Left lung (tissue), 10 donors: ENCODE data around the gene CD59. TPM values are rescaled to one million over a fixed set of nuclear protein-coding genes. Genes with fewer than 3 reads are reported as not detected.

Source experiments
- ATAC-seq: fragments of 200-7000 bp; cut with Tn5 transposase; one replicate; pipeline ENCODE4 v1.9.1; 2020; ENCODE audit warnings: moderate library complexity
- DNase-seq, 4 donors: peaks; one replicate each; pipeline ENCODE4 v3.0.0-alpha.2; 2013 to 2020
- H3K27ac ChIP-seq, 2 donors: fragments of 200-600 bp; sonication (generic) in 1 of 2; one replicate each; pipeline versions ENCODE4 v1.5.0 to v1.8.0; 2020 to 2021
- H3K27me3 ChIP-seq, 2 donors: fragments of 200-600 bp; sonication (generic) in 1 of 2; one replicate each; pipeline versions ENCODE4 v1.5.0 to v1.8.0; 2020 to 2021
- H3K36me3 ChIP-seq, 2 donors: fragments of 200-600 bp; sonication (generic) in 1 of 2; one replicate each; pipeline versions ENCODE4 v1.5.0 to v1.8.0; 2020 to 2021
- H3K4me1 ChIP-seq, 2 donors: fragments of 200-600 bp; one replicate each; pipeline ENCODE4 v1.8.0; 2021
- H3K4me3 ChIP-seq, 2 donors: fragments of 200-600 bp; sonication (generic) in 1 of 2; one replicate each; pipeline versions ENCODE4 v1.5.0 to v1.8.0; 2020 to 2021; ENCODE audit warnings: mild to moderate bottlenecking in 1 of 2
- H3K9me3 ChIP-seq, 2 donors: fragments of 200-600 bp; sonication (generic) in 1 of 2; one replicate each; pipeline versions ENCODE4 v1.5.0 to v1.8.0; 2020 to 2021
- intact Hi-C, 2 donors: fragments of 100-400 bp; cut with DNase I; formaldehyde crosslinking; loops; one replicate each; pipeline versions ENCODE4 v1.11.2 to v1.14.2; 2022
- polyA plus RNA-seq, 6 donors: library from polyadenylated mRNA; unstranded; fragments of 120-200 nt; gene quantifications; one replicate each; pipeline ENCODE4 v1.2.1, GENCODE V29; 2013; ENCODE audit not compliant: insufficient read length in 6 of 6
- total RNA-seq, 2 donors: library from RNA; stranded (reverse); fragmentation: NEBNext Ultra II Directional; extraction: Animal tissue kit (Norgen Biotek cat#: 25700); gene quantifications; one replicate each; pipeline ENCODE4 v1.2.1, GENCODE V29; 2021
- TF ChIP-seq, protein P1 (sequence below), 2 donors: fragments of 200-600 bp; sonication (generic) in 1 of 2; IDR thresholded peaks; one replicate each; pipeline versions ENCODE4 v1.5.0 to v1.8.0; 2021; ENCODE audit warnings: antibody characterized with exemption in 2 of 2
- donor health status: DM: no; HTN: yes; CAD: no.
- donor health status: DM: no; HTN: no; CAD: no.

Gene CD59
- total and polyA plus RNA-seq, 8 donors = 190 to 1,244 (median 226) TPM

DNA sequence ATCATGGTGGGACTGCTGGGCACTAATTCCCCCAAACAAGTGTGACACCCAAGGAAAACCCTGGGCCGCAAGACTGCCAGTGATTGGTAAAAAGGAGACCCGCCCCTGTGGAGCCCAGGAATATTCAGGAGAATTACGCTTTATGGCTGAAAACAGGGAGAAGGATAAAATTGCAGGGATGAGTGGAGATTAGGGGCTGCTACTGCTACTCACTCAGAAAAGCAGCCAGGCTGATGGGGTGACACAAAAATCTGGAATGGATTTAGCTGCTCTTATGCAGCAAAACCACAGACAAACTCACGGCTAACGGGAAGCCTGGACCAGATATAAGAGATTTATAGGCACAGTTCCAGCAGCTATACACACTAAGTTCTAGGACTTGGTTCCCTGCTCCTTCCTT lies 42.5 kb upstream of the CD59 start:
- peak in 2 of 4 donors; percentile 39 to 79 for DNase-seq
- TF ChIP-seq, protein P1, sequence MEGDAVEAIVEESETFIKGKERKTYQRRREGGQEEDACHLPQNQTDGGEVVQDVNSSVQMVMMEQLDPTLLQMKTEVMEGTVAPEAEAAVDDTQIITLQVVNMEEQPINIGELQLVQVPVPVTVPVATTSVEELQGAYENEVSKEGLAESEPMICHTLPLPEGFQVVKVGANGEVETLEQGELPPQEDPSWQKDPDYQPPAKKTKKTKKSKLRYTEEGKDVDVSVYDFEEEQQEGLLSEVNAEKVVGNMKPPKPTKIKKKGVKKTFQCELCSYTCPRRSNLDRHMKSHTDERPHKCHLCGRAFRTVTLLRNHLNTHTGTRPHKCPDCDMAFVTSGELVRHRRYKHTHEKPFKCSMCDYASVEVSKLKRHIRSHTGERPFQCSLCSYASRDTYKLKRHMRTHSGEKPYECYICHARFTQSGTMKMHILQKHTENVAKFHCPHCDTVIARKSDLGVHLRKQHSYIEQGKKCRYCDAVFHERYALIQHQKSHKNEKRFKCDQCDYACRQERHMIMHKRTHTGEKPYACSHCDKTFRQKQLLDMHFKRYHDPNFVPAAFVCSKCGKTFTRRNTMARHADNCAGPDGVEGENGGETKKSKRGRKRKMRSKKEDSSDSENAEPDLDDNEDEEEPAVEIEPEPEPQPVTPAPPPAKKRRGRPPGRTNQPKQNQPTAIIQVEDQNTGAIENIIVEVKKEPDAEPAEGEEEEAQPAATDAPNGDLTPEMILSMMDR (IDR thresholded peaks at IDR 0.05) = no peak
- Histone ChIP-seq H3K36me3 (no peaks in the 10 kb centered on the region), H3K27ac (no peak overlapping the region), H3K9me3 (no peaks in the 10 kb centered on the region), H3K4me1 (peaks cover 0 to 8% of the 10 kb centered on the region in 2 donors), H3K27me3 (peaks cover 0 to 38% of the 10 kb centered on the region in 2 donors), H3K4me3 (no peak overlapping the region)
- ATAC-seq = no peak
- intact Hi-C loops = no loop called here

DNA sequence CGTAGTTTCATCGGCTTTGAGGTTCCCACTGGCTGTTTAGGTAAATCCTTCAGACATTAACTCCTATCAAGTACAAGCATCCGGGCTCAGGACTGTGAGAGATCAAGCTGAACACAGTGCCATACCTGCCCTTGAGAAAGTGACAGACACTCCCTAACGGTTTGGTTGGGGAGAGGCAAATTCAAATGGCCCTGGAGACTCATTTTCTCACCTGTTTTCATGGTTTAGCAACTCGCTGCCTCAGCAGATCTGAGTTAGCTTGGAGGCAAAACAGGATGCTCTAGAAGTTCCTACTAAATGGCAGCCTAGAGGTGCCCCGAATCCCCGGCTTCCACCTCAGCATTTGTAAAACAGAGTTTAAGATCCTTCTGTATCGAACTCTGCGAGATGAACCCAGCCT lies 41.7 kb upstream of the CD59 start:
- no peak for ATAC-seq
- Histone ChIP-seq H3K27me3 (peaks cover 0 to 38% of the 10 kb centered on the region in 2 donors), H3K4me1 (peaks cover 1 to 15% of the 10 kb centered on the region in 2 donors), H3K36me3 (no peaks in the 10 kb centered on the region), H3K27ac (no peak overlapping the region), H3K4me3 (no peak overlapping the region), H3K9me3 (no peaks in the 10 kb centered on the region)
- no peak for DNase-seq
- intact Hi-C loops = no loop called here
- TF ChIP-seq, protein P1 (IDR thresholded peaks at IDR 0.05) = no peak

DNA sequence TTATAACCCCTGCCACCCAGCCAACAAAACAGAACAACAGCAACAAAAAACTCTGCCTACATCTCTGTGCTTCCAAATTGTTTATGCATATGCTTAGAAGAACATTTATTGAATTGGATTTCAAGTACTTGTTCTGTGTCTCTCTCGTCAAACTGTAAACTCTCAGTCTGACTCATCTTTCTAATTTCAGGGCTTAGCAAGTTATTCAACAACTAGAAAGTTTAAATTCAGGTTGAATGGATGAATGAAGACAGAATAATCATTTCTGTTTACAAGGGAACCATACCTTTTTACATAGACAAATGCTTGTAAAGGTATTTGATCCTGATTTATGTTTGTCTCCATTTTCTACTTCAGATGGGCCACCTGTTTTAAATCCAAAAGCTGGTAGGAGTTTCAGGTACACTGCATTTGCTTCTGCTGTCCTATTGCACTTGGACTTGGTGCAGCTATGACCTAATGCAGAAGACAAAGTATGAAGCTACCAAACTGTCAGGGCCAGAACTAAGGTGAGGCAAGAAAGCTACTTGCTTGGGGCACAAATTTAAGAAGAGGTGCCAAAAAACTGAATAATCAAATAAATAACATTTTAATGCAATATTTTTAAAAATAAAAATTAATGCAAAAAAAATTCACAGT lies 39.7 kb upstream of the CD59 start:
- intact Hi-C loops = no loop called here
- no peaks in the 10 kb centered on the region for H3K9me3 ChIP-seq
- peaks cover 4 to 22% of the 10 kb centered on the region in 2 donors for H3K4me1 ChIP-seq
- TF ChIP-seq, protein P1 (IDR thresholded peaks at IDR 0.05) = no peak
- H3K27me3 ChIP-seq = peaks cover 0 to 38% of the 10 kb centered on the region in 2 donors
- no peak overlapping the region for H3K4me3 ChIP-seq
- ATAC-seq (no peak), DNase-seq (no peak)
- H3K36me3 ChIP-seq = no peaks in the 10 kb centered on the region
- H3K27ac ChIP-seq = no peak overlapping the region

DNA sequence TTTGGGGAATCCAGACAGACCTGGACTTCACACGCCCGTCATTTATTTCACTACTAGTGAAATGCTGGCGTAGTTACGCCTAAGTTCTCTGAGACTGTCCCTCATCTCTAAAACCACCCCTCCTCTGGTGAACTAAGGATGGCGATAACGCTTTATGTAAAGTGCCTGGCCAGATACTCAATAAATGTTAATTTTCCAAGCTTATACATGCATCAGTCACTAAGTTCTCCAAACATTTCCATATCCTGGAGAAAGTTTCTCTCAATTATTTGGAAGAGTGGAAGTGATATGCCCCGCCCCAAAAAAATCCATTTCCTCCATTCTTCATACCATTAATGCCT lies 39.2 kb upstream of the CD59 start:
- Histone ChIP-seq H3K4me1 (peaks cover 4 to 22% of the 10 kb centered on the region in 2 donors), H3K4me3 (no peak overlapping the region), H3K27ac (no peak overlapping the region), H3K36me3 (peaks cover 0 to under 1% of the 10 kb centered on the region in 2 donors), H3K9me3 (no peaks in the 10 kb centered on the region), H3K27me3 (peaks cover 0 to 35% of the 10 kb centered on the region in 2 donors)
- no peak for ATAC-seq
- intact Hi-C loops = no loop called here
- DNase-seq = no peak
- TF ChIP-seq, protein P1 (IDR thresholded peaks at IDR 0.05) = no peak

DNA sequence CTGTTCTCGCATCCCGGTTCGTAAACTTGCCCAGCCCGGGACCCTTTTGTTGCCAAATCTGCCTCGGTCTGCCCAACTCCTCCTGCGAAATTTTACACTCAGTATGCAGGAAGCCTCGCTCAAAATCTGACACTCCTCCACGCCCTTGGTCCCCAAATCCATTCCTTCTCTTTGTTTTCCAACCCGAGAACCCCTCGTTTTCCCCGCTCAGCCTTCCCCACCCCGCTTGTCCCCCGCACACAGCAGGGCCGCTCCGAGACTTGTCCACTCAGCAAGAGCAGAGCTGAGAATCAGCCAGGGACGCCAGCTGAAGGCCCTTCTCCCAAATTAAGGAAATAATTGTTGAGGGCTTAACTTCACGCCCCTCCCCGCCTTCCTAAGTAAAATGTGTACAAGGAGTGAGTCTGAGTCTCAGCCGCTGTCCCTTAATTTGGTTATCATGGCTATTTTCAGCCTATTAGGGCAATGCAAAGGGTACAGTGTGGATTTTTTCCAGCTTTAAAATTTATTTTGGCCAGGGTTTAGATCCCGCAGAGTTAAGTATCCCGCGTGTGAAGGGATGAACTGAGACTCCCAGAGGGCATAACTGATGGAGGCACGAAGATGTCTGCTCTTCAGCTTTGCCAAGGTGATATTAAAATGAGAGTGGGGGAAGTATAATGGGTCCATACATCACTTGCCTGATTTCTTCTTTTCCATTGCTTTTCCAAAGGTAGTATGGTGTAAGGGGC lies 38.7 kb upstream of the CD59 start:
- ATAC-seq = peak; percentile 21
- Histone ChIP-seq H3K4me1 (peaks cover 4 to 22% of the 10 kb centered on the region in 2 donors), H3K27me3 (peaks cover 0 to 31% of the 10 kb centered on the region in 2 donors), H3K36me3 (peaks cover 0 to 5% of the 10 kb centered on the region in 2 donors), H3K4me3 (peak overlapping the region; percentile 60 to 97), H3K9me3 (no peaks in the 10 kb centered on the region), H3K27ac (peak overlapping the region; percentile 54 to 59)
- intact Hi-C loops = no loop called here
- TF ChIP-seq, protein P1 (IDR thresholded peaks at IDR 0.05) = no peak
- DNase-seq = peak in 3 of 4 donors; percentile 42 to 69 (median 42)
